Measurements from ENCODE around the gene RGS7. TPM values are rescaled to one million over a fixed set of nuclear protein-coding genes. Genes with fewer than 3 reads are reported as not detected.
"Not testable (repeated sequence)": the region's sequence is repeated elsewhere in the genome, so short reads cannot be mapped to it uniquely, and the experiment has no call there.

Gene RGS7
- polyA plus RNA-seq, 1 donor, result not detected

GRCh38 chr1:241213139-241213538, 143.9 kb downstream of the RGS7 start:
- no peak for DNase-seq (ENCODE audit: low read depth)

GRCh38 chr1:241212628-241213027, 144.4 kb downstream of the RGS7 start:
- no peak for DNase-seq (ENCODE audit: low read depth)

GRCh38 chr1:241208910-241209379, 148.1 kb downstream of the RGS7 start:
- DNase-seq (ENCODE audit: low read depth), result no peak

GRCh38 chr1:241203817-241204216, 153.2 kb downstream of the RGS7 start:
- no peak for DNase-seq (ENCODE audit: low read depth)

GRCh38 chr1:241202401-241202800, 154.6 kb downstream of the RGS7 start:
- DNase-seq (ENCODE audit: low read depth), result no peak

- no peak for DNase-seq (ENCODE audit: low read depth)
Measured at GRCh38 chr1:241186716-241187115, 170.3 kb downstream of the RGS7 start.

GRCh38 chr1:241181971-241182370, 175.0 kb downstream of the RGS7 start:
- no peak for DNase-seq (ENCODE audit: low read depth)

GRCh38 chr1:241181471-241181870, 175.5 kb downstream of the RGS7 start:
- no peak for DNase-seq (ENCODE audit: low read depth)

- DNase-seq (ENCODE audit: low read depth), result no peak
Measured at GRCh38 chr1:241180569-241180968, 176.4 kb downstream of the RGS7 start.

- no peak for DNase-seq (ENCODE audit: low read depth)
Measured at GRCh38 chr1:241177660-241178059, 179.3 kb downstream of the RGS7 start.

GRCh38 chr1:241172486-241172885, 184.5 kb downstream of the RGS7 start:
- no peak for DNase-seq (ENCODE audit: low read depth)

GRCh38 chr1:241171991-241172390, 185.0 kb downstream of the RGS7 start:
- peak; percentile 38 for DNase-seq (ENCODE audit: low read depth)

GRCh38 chr1:241167121-241167630, 189.8 kb downstream of the RGS7 start:
- no peak for DNase-seq (ENCODE audit: low read depth)

- DNase-seq (ENCODE audit: low read depth), result no peak
Measured at GRCh38 chr1:241166625-241167024, 190.4 kb downstream of the RGS7 start.

- DNase-seq (ENCODE audit: low read depth), result not testable (repeated sequence)
Measured at GRCh38 chr1:241165256-241165655, 191.7 kb downstream of the RGS7 start.

- DNase-seq (ENCODE audit: low read depth), result no peak
Measured at GRCh38 chr1:241163363-241163762, 193.6 kb downstream of the RGS7 start.

GRCh38 chr1:241161188-241161689, 195.8 kb downstream of the RGS7 start:
- DNase-seq (ENCODE audit: low read depth), result no peak

- no peak for DNase-seq (ENCODE audit: low read depth)
Measured at GRCh38 chr1:241157435-241157834, 199.6 kb downstream of the RGS7 start.

GRCh38 chr1:241156231-241156965, 200.6 kb downstream of the RGS7 start:
- no peak for DNase-seq (ENCODE audit: low read depth)

GRCh38 chr1:241145881-241146280, 211.1 kb downstream of the RGS7 start:
- DNase-seq (ENCODE audit: low read depth), result no peak

- no peak for DNase-seq (ENCODE audit: low read depth)
Measured at GRCh38 chr1:241143765-241144442, 213.1 kb downstream of the RGS7 start.

- DNase-seq (ENCODE audit: low read depth), result no peak
Measured at GRCh38 chr1:241142493-241142892, 214.5 kb downstream of the RGS7 start.

- DNase-seq (ENCODE audit: low read depth), result not testable (repeated sequence)
Measured at GRCh38 chr1:241141646-241142045, 215.4 kb downstream of the RGS7 start.
